ENCODE data around the gene DOCK11. TPM values are rescaled to one million over a fixed set of nuclear protein-coding genes. Genes with fewer than 3 reads are reported as not detected.
"Not testable (repeated sequence)": the region's sequence is repeated elsewhere in the genome, so short reads cannot be mapped to it uniquely, and the experiment has no call there.

Gene DOCK11
- total and polyA plus RNA-seq, 9 of the 15 experiments (the other 6 are each of a cell fraction or from before 2014, with no cell fraction given), result 41.8 to 77.8 (median 50.9) TPM

DNA sequence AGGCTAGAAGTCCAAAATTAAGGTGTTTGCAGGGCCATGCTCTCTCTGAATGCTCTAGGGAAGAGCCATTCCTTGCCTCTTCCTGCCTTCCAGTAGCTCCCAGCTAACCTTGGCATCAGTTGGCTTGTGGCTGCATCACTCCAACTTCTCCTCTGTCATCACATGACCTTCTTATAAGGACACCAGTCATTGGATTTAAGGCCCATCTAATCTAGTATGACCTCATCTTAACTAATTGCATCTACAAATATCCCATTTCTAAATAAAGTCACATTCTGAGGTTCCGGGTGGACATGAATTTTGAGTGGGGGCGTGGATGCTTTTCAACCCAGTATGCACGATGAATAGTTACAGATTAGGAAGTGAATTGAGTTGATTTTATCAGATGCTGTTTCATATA lies 89.7 kb downstream of the DOCK11 start:
- H3K4me3 ChIP-seq, result no peak overlapping the region
- peaks cover 75% of the 10 kb centered on the region; the same call in 2 of the 3 replicates for H3K36me3 ChIP-seq (ENCODE audit: control insufficient read depth, insufficient read depth, low read length)
- WGBS (ENCODE audit: insufficient coverage, low coverage, missing lambda C conversion rate), result 82% methylated on average over 3 of the region's 3 CpGs
- H3K9me3 ChIP-seq (replicated peaks; ENCODE audit: control insufficient read depth, insufficient read depth, low read depth, low read length), result no peaks in the 10 kb centered on the region
- no peaks in the 10 kb centered on the region for H3K79me2 ChIP-seq (ENCODE audit: control insufficient read depth, insufficient read depth, low read length)
- no peaks in the 10 kb centered on the region for H3K27me3 ChIP-seq (ENCODE audit: control insufficient read depth in 2 of 2, insufficient read depth in 2 of 2, low read length in 2 of 2)
- in situ Hi-C loops (cut with MboI) (no loop called here), intact Hi-C loops (cut with micrococcal nuclease) (no loop called here)
- FAIRE-seq, result no peak
- H3K9me1 ChIP-seq (ENCODE audit: control insufficient read depth, insufficient read depth, low read length), result no peaks in the 10 kb centered on the region
- H3K4me1 ChIP-seq (replicated peaks in 1 of 2; ENCODE audit: control insufficient read depth in 2 of 2, insufficient read depth in 2 of 2, low read length in 2 of 2), result no peaks in the 10 kb centered on the region
- DNase-seq (ENCODE audit: extremely low read depth in 1 of 4, low spot score in 3 of 4), result no peak
- ChIA-PET POLR2A (no interaction called here), CTCF (ENCODE audit: low intra/inter-chr PET ratio) (no interaction called here)
- H4K20me1 ChIP-seq (replicated peaks; ENCODE audit: control insufficient read depth, insufficient read depth, low read length), result no peaks in the 10 kb centered on the region
- H2AFZ ChIP-seq (ENCODE audit: low read depth, low read length), result no peak overlapping the region
- ATAC-seq, result no peak
- no peak overlapping the region for H3K27ac ChIP-seq (ENCODE audit: extremely low read depth, low read depth, low read length)
- no peak overlapping the region for H3K9ac ChIP-seq (ENCODE audit: insufficient read depth in 1 of 2, low read depth in 2 of 2, low read length in 2 of 2)
- H3K4me2 ChIP-seq (ENCODE audit: insufficient read depth, low read length), result no peak overlapping the region
- no peak for TF ChIP-seq ZNF354B (CRISPR knock-in tag; IDR thresholded peaks at IDR 0.05)
- no peak for TF ChIP-seq RNF2 (IDR thresholded peaks at IDR 0.05)
- no peak for TF ChIP-seq L3MBTL2 (IDR thresholded peaks at IDR 0.05)
- TF ChIP-seq HNRNPL (IDR thresholded peaks at IDR 0.05; ENCODE audit: low read depth, low read length), result no peak
- BruUV-seq (replicated peaks), result no TSS peak

GRCh38 chrX:118586206-118586605 lies 90.6 kb downstream of the DOCK11 start:
- ATAC-seq; H3K4me1 ChIP-seq (replicated peaks in 1 of 2; ENCODE audit: control insufficient read depth in 2 of 2, insufficient read depth in 2 of 2, low read length in 2 of 2); H3K9me1 ChIP-seq (ENCODE audit: control insufficient read depth, insufficient read depth, low read length); H4K20me1 ChIP-seq (replicated peaks; ENCODE audit: control insufficient read depth, insufficient read depth, low read length); H2AFZ ChIP-seq (ENCODE audit: low read depth, low read length); H3K79me2 ChIP-seq (ENCODE audit: control insufficient read depth, insufficient read depth, low read length); H3K4me3 ChIP-seq; H3K4me2 ChIP-seq (ENCODE audit: insufficient read depth, low read length); intact Hi-C loops (cut with micrococcal nuclease); H3K27me3 ChIP-seq (ENCODE audit: control insufficient read depth in 2 of 2, insufficient read depth in 2 of 2, low read length in 2 of 2); FAIRE-seq; BruUV-seq (replicated peaks); H3K9ac ChIP-seq (ENCODE audit: insufficient read depth in 1 of 2, low read depth in 2 of 2, low read length in 2 of 2); H3K27ac ChIP-seq (ENCODE audit: extremely low read depth, low read depth, low read length); DNase-seq (ENCODE audit: extremely low read depth in 1 of 4, low spot score in 3 of 4); H3K9me3 ChIP-seq (replicated peaks; ENCODE audit: control insufficient read depth, insufficient read depth, low read depth, low read length); in situ Hi-C loops (cut with MboI); CTCF ChIA-PET (ENCODE audit: low intra/inter-chr PET ratio): not testable (repeated sequence)
- POLR2A ChIA-PET, result interaction anchor here (0.5 kb wide), 1 partner anchor 41 kb away, joined by 3 read pairs; no protein-coding TSS in a partner anchor
- H3K36me3 ChIP-seq (ENCODE audit: control insufficient read depth, insufficient read depth, low read length), result peaks cover 77% of the 10 kb centered on the region; the same call in 2 of the 3 replicates
- 84% methylated on average over 7 of the region's 7 CpGs for WGBS (ENCODE audit: insufficient coverage, low coverage, missing lambda C conversion rate)
